ENCODE data around the gene NANS. TPM values are rescaled to one million over a fixed set of nuclear protein-coding genes. Genes with fewer than 3 reads are reported as not detected.
A peak's percentile ranks its signal among the peaks of the same experiment; 100 is the strongest.
"Not testable (repeated sequence)": the region's sequence is repeated elsewhere in the genome, so short reads cannot be mapped to it uniquely, and the experiment has no call there.

The NANS gene
- total RNA-seq, 2 donors from 2014 or later = 38.1 to 44.9 TPM

DNA sequence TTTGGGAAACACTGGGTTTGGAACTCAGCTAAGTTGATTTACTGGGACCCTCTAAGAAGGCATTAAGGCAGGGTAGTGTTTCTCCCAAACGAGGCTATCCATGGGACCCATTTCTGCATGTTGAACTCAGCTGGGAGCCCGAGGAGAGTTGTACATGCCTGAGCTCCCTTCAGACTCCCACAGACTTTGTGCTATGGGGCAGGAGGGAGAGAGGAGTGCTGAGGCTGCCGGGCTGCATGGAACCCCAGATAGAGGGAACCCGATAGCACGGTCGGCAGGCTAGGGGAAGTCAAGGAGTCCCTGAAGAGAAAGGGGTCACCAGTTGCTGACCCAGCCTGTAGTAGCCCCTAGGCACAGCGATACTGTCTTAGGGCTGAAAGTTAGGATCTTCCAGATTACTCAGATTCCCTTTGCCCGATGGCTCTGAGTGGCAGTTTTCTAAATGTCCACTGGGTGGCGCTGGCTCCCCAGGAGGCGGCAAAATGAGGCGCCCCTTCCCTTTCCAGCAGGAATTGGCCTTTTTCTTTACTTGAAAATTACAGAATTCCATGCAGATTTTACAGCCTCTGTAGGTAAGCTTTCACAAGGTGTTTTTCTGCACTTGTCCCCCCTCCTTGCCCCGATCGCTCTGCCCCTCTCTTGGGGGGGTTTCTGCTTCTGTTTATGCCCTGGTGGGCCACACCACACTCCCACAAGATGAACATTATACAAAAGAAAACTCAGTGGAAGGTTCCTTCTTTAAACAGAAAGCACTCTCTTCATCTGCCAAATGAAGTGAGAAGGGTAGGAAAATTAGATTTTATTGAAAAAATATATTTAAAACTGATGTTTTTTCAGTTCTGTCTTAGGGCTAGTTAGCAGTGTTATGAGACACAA lies 17.8 kb downstream of the NANS start:
- Mint-ChIP-seq H3K4me3 (peak overlapping the region; percentile 70), H3K27me3 (no peaks in the 10 kb centered on the region), H3K4me1 (peaks cover 24% of the 10 kb centered on the region), H3K36me3 (ENCODE audit: low read depth) (no peaks in the 10 kb centered on the region), H3K27ac (peak overlapping the region; percentile 96)
- peak; percentile 22 for ATAC-seq
- DNase-seq = peak; percentile 48 to 67 (median 58)
- H3K9me3 ChIP-seq (ENCODE audit: control insufficient read depth, low read length, poor library complexity, severe bottlenecking) = no peaks in the 10 kb centered on the region

DNA sequence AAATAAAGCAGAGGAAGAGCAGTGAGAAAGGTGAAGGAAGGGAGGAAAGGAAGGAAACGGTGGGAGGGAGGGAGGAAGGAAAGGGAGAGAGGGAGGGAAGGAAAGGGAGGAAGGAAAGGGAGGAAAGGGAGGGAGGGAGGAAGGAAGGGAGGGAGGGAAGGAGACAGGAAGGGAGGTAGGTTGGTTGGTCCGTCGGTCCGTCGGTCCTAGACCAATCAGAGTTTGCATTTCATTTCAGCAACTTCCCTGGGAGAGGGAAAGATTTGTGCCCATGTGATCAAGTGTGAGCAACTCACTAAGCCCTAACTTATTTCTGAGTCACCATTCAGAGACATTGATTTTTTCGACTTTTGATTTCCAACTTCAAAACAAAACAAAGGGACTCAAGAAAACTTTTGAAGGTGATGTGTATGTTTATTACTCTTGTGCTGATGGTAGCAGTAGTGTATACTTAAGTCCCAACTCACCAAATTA lies 18.8 kb downstream of the NANS start:
- DNase-seq (no peak), ATAC-seq (peak; percentile 64)
- peaks cover 25% of the 10 kb centered on the region for H3K4me1 Mint-ChIP-seq
- no peaks in the 10 kb centered on the region for H3K36me3 Mint-ChIP-seq (ENCODE audit: low read depth)
- peak overlapping the region; percentile 96 for H3K27ac Mint-ChIP-seq
- no peaks in the 10 kb centered on the region for H3K9me3 ChIP-seq (ENCODE audit: control insufficient read depth, low read length, poor library complexity, severe bottlenecking)
- peak overlapping the region; percentile 71 for H3K4me3 Mint-ChIP-seq
- no peaks in the 10 kb centered on the region for H3K27me3 Mint-ChIP-seq

DNA sequence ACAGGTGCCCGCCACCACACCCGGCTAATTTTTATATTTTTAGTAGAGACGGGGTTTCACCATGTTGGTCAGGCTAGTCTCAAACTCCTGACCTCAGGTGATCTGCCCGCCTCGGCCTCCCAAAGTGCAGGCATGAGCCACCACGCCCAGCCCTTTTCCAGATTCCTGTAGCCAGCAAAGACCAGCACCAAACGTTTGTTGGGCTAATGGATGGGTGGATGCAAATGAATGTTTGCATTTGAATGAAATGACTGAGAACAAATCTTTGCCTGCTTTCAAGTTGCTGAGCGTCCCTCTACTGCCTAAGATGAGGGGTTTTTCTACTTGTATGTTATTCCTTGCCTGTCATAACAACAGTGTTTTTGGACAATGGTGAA lies 20.0 kb downstream of the NANS start:
- ATAC-seq; H3K4me3 Mint-ChIP-seq; H3K27me3 Mint-ChIP-seq; H3K9me3 ChIP-seq (ENCODE audit: control insufficient read depth, low read length, poor library complexity, severe bottlenecking); DNase-seq; H3K36me3 Mint-ChIP-seq (ENCODE audit: low read depth): not testable (repeated sequence)
- peaks cover 24% of the 10 kb centered on the region for H3K4me1 Mint-ChIP-seq
- H3K27ac Mint-ChIP-seq = peak overlapping the region; percentile 96

DNA sequence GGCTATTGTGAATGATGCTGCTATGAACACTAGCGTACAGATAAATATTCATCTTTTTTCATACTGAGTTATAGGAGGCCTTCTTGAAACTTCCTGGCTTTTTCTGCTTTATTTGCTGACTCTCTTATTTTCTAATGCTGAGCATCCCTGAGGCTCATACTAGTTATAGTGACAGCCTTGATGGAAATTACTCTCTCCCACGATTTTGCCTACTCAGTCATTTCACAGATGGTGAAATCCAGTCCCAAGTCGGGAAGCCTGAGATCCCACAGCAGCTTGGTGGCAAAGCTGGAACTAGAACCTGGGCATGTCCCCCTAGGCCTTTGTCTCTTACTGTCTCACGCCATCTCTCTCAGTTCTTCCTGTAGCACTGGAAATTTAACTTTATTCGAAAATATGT lies 22.4 kb downstream of the NANS start:
- Mint-ChIP-seq H3K27me3 (no peaks in the 10 kb centered on the region), H3K4me1 (peaks cover 43% of the 10 kb centered on the region), H3K36me3 (ENCODE audit: low read depth) (peaks cover 4% of the 10 kb centered on the region), H3K4me3 (no peak overlapping the region), H3K27ac (peak overlapping the region; percentile 96)
- ATAC-seq (no peak), DNase-seq (no peak)
- H3K9me3 ChIP-seq (ENCODE audit: control insufficient read depth, low read length, poor library complexity, severe bottlenecking) = no peaks in the 10 kb centered on the region

DNA sequence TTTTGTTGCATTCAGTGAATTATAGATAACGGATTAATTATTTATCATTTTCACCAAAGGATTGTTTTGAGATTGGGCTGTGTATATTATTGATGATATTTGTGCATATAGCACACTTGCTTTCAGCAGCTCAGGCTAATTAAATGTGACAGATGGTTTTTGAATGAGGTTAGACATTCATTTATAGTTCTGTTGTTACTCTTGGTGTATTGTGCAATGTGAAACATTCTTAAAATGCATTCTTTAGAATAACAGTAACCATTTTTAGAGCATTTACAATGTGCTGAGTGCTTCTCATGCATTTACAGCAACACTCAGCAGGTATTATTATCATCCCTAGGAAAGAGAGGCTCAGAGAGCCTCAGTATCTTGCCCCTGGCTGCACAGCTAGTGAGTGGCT lies 23.8 kb downstream of the NANS start:
- H3K9me3 ChIP-seq (ENCODE audit: control insufficient read depth, low read length, poor library complexity, severe bottlenecking) = no peaks in the 10 kb centered on the region
- H3K4me1 Mint-ChIP-seq = peaks cover 40% of the 10 kb centered on the region
- DNase-seq = no peak
- peak overlapping the region; percentile 85 for H3K27ac Mint-ChIP-seq
- no peaks in the 10 kb centered on the region for H3K27me3 Mint-ChIP-seq
- no peak overlapping the region for H3K4me3 Mint-ChIP-seq
- no peak for ATAC-seq
- peaks cover 5% of the 10 kb centered on the region for H3K36me3 Mint-ChIP-seq (ENCODE audit: low read depth)

DNA sequence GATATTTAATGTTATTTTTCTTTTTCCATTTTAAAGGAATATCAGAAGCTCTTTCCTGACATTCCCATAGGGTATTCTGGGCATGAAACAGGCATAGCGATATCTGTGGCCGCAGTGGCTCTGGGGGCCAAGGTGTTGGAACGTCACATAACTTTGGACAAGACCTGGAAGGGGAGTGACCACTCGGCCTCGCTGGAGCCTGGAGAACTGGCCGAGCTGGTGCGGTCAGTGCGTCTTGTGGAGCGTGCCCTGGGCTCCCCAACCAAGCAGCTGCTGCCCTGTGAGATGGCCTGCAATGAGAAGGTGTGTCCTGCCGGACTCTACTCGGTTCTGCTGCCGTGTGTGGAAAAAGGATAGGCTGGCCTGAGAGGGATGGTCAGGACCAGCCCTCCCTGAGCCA lies 24.2 kb downstream of the NANS start:
- no peak for DNase-seq
- ATAC-seq = no peak
- peaks cover 35% of the 10 kb centered on the region for H3K4me1 Mint-ChIP-seq
- peak overlapping the region; percentile 85 for H3K27ac Mint-ChIP-seq
- H3K4me3 Mint-ChIP-seq = no peak overlapping the region
- H3K9me3 ChIP-seq (ENCODE audit: control insufficient read depth, low read length, poor library complexity, severe bottlenecking) = no peaks in the 10 kb centered on the region
- H3K27me3 Mint-ChIP-seq = no peaks in the 10 kb centered on the region
- peaks cover 5% of the 10 kb centered on the region for H3K36me3 Mint-ChIP-seq (ENCODE audit: low read depth)

DNA sequence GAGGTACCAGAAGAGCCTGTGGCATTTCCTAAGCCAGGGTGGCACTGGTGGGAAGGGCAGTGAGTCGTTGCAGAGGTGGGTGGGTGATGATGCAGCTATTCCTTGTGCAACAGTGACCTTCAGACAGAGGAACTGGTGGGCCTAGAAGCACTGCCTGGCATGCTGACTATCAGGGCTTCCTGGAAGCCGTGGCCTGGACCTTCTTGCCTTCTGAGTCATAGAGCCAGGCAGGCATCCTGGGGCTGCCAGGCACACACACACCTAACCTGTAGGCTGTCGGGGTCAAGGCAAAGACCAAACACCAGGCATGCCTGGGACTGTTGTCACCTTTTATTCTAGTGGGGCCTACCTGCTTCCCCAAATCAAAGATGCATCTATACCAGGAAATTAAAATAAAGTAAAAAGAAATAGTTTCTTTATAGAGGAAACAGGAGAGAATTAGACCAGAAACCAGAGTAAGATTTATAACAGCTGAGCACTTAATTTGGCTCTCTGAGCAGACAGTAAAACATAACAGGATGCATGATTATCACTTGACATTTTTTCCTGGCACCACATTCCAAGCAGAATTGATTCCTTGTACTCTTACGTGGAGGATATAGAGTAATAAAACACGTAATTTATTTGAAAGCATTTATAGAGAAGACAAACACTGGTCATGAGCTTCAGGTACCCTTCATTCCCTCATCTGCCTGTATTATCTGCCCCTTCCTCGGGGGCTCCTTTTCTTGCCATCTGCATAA lies 25.1 kb downstream of the NANS start:
- peaks cover 38% of the 10 kb centered on the region for H3K4me1 Mint-ChIP-seq
- H3K36me3 Mint-ChIP-seq (ENCODE audit: low read depth) = peaks cover 10% of the 10 kb centered on the region
- H3K27me3 Mint-ChIP-seq = no peaks in the 10 kb centered on the region
- no peaks in the 10 kb centered on the region for H3K9me3 ChIP-seq (ENCODE audit: control insufficient read depth, low read length, poor library complexity, severe bottlenecking)
- no peak for DNase-seq
- H3K4me3 Mint-ChIP-seq = no peak overlapping the region
- peak; percentile 53 for ATAC-seq
- H3K27ac Mint-ChIP-seq = peak overlapping the region; percentile 85

DNA sequence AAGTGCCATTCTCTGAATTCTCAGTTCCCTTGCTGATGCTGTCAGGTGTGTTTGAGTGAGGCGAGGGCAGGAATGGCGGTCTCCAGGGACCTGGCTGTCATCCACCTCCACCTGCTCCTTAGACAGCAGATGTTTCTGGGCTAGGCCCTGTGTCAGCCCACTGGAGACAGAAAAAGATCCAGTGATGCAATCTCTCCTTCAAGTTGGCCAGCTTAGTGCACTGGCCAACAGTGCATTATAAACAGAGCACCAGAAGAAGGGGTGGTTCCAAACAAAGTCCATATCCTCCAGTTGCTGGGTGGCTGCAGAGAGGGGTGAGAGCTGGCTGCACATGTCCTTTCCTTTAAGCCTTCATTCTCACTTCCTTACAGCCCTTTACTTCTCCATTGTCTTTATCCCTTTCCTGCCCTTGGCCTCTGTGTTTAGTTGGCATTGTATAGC lies 26.5 kb downstream of the NANS start:
- Mint-ChIP-seq H3K4me1 (peaks cover 43% of the 10 kb centered on the region), H3K4me3 (no peak overlapping the region), H3K27me3 (no peaks in the 10 kb centered on the region), H3K36me3 (ENCODE audit: low read depth) (peaks cover 13% of the 10 kb centered on the region), H3K27ac (peak overlapping the region; percentile 82)
- ATAC-seq (no peak), DNase-seq (no peak)
- no peaks in the 10 kb centered on the region for H3K9me3 ChIP-seq (ENCODE audit: control insufficient read depth, low read length, poor library complexity, severe bottlenecking)

DNA sequence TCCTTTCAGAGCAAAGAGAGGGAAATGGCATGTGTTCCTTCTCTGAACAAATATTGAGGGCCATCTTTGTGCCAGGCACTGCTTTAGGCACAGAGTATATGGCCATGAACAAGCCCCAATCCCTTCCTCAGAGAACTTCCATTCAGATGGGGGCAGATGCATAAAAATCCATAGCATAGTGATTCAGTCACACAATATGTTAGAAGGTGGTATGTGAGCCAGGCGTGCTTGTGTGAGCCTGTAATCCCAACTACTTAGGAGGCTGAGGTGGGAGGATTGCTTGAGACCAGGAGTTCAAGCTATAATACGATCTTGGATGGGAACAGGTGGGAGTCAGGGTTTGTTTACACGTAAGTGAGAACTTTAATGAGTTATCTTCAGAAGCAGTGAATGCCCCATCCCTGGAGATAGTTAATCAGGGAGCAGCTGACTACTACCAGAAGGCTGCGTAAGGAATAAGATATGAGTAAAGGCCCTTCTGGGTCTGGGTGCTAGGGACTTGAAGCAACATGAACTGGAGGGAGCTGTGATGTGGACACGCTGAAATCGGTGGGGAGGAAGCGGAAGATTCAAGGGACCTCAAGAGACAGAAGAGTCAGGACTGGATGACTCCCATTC lies 27.1 kb downstream of the NANS start:
- ATAC-seq (no peak), DNase-seq (no peak)
- peak overlapping the region; percentile 82 for H3K27ac Mint-ChIP-seq
- peaks cover 43% of the 10 kb centered on the region for H3K4me1 Mint-ChIP-seq
- H3K36me3 Mint-ChIP-seq (ENCODE audit: low read depth) = peaks cover 13% of the 10 kb centered on the region
- H3K9me3 ChIP-seq (ENCODE audit: control insufficient read depth, low read length, poor library complexity, severe bottlenecking) = no peaks in the 10 kb centered on the region
- H3K4me3 Mint-ChIP-seq = no peak overlapping the region
- H3K27me3 Mint-ChIP-seq = no peaks in the 10 kb centered on the region

DNA sequence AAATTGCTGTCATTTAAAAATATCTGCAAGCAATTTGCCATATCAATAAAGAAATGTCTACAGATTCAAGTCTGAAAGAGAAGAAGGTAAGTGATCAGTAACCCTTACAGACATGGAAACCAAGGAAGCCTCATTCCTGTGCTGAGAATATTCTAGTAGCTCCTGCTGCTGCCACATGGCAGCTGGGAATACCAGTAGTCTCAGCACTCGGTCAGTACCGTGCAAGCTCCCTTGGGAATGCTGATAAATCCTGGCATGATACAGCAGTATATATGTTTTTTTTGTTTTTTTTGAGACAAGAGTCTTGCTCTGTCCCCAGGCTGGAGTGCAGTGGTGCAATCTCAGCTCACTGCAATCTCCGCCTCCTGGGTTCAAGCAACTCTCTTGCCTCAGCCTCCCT lies 27.9 kb downstream of the NANS start:
- Mint-ChIP-seq H3K36me3 (ENCODE audit: low read depth) (peaks cover 13% of the 10 kb centered on the region), H3K4me1 (peaks cover 41% of the 10 kb centered on the region), H3K27me3 (no peaks in the 10 kb centered on the region), H3K4me3 (no peak overlapping the region), H3K27ac (peak overlapping the region; percentile 82)
- no peaks in the 10 kb centered on the region for H3K9me3 ChIP-seq (ENCODE audit: control insufficient read depth, low read length, poor library complexity, severe bottlenecking)
- DNase-seq = no peak
- no peak for ATAC-seq

DNA sequence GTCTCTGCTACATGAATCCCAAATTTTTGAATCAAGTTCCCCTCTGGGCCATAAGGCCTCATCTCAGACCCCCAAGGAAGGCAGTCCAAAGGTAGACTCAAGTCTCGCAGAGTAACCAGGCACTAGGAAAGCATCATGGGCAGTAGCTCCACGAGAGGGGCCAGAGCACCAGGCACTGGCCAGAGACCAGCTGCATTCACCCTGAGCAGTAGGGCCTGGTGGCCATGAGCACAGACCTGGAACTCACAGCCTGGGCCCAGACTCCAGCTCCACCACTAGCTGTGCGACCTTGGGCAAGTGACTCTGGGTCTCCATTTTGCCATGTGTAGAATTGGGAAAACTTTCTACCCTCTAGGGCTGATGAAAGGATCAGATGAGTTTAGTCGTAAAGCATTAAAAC lies 28.5 kb downstream of the NANS start:
- H3K27ac Mint-ChIP-seq = peak overlapping the region; percentile 82
- H3K4me3 Mint-ChIP-seq = no peak overlapping the region
- ATAC-seq (no peak), DNase-seq (no peak)
- H3K9me3 ChIP-seq (ENCODE audit: control insufficient read depth, low read length, poor library complexity, severe bottlenecking) = no peaks in the 10 kb centered on the region
- H3K4me1 Mint-ChIP-seq = peaks cover 44% of the 10 kb centered on the region
- peaks cover 16% of the 10 kb centered on the region for H3K36me3 Mint-ChIP-seq (ENCODE audit: low read depth)
- H3K27me3 Mint-ChIP-seq = no peaks in the 10 kb centered on the region

DNA sequence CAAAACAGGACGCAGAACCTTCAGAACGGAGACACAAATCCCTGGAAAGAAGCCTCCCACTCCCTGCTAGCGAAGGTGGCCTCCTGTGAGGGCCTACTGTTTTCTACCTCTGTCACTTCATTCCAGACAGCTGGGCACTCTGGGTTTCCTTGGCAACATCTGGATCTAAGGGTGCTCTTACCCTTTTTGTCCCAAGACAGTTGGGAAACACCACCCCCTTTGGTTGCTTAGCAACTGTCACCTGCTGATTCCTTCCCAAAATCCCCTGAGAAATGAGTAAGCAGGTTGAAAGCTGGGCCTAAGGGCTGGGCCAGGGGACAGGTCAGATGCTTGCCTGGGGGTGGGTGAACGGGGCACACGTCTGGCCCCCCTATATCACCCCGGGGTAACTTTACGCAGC lies 29.4 kb downstream of the NANS start:
- H3K27ac Mint-ChIP-seq = peak overlapping the region; percentile 82
- no peak overlapping the region for H3K4me3 Mint-ChIP-seq
- ATAC-seq = no peak
- H3K9me3 ChIP-seq (ENCODE audit: control insufficient read depth, low read length, poor library complexity, severe bottlenecking) = no peaks in the 10 kb centered on the region
- peaks cover 17% of the 10 kb centered on the region for H3K36me3 Mint-ChIP-seq (ENCODE audit: low read depth)
- H3K27me3 Mint-ChIP-seq = no peaks in the 10 kb centered on the region
- peaks cover 46% of the 10 kb centered on the region for H3K4me1 Mint-ChIP-seq
- DNase-seq = no peak

DNA sequence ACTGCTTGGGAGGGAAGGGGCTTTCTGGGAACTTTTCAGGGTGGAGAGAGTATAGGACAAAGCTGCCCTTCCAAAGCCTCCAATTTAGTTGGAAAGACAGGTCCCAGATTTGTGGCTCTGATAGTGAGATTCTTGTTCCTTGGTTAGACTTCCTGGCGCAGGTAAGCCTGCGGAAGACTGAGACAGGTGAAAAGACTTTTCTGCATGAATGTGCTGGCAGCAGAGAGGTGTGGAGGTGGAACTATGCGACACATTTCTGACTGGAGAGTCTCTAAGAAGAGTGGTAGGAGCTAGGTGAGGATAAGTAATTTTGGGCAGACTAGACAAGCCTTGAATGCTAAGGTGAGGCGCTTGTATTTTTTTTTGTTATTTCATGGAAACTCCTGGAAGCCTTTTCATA lies 29.9 kb downstream of the NANS start:
- H3K9me3 ChIP-seq (ENCODE audit: control insufficient read depth, low read length, poor library complexity, severe bottlenecking) = no peaks in the 10 kb centered on the region
- H3K4me3 Mint-ChIP-seq = peak overlapping the region; percentile 79
- H3K36me3 Mint-ChIP-seq (ENCODE audit: low read depth) = peaks cover 17% of the 10 kb centered on the region
- H3K27ac Mint-ChIP-seq = peak overlapping the region; percentile 82
- H3K4me1 Mint-ChIP-seq = peaks cover 44% of the 10 kb centered on the region
- DNase-seq (no peak), ATAC-seq (no peak)
- no peaks in the 10 kb centered on the region for H3K27me3 Mint-ChIP-seq
